D721Med (cell line): Measurements from ENCODE around the gene MAP3K4.

Experiments used
- DNase-seq: peaks from one replicate; pipeline ENCODE4 v3.0.0; 2011; ENCODE audit warnings: low spot score; ENCODE audit not compliant: insufficient read length
- FAIRE-seq: peaks from 2 replicates; lab custom pipeline; 2011; peaks lifted over from hg19 to GRCh38; lab: Jason Lieb, UNC
- CTCF ChIP-seq: IDR thresholded peaks from 2 replicates; pipeline ENCODE4 v1.5.1; 2012; ENCODE audit warnings: mild to moderate bottlenecking, control low read depth; ENCODE audit not compliant: insufficient read depth; ENCODE audit errors: missing control alignments

The MAP3K4 gene

GRCh38 chr6:161100072-161100471 is 108.5 kb downstream of the MAP3K4 start:
- no peak for DNase-seq
- no peak for FAIRE-seq
- TF ChIP-seq CTCF: no peak

- TF ChIP-seq CTCF: peak; percentile 40
- DNase-seq: no peak
- FAIRE-seq: no peak
These were observed 109.9 kb downstream of the MAP3K4 start for GRCh38 chr6:161101517-161101916.

- TF ChIP-seq CTCF: no peak
- no peak for DNase-seq
- no peak for FAIRE-seq
These were observed 111.9 kb downstream of the MAP3K4 start for GRCh38 chr6:161103475-161103874.

- DNase-seq (no peak), FAIRE-seq (no peak)
- TF ChIP-seq CTCF: no peak
These were observed 113.4 kb downstream of the MAP3K4 start for GRCh38 chr6:161104966-161105365.

- TF ChIP-seq CTCF: no peak
- DNase-seq (no peak), FAIRE-seq (no peak)
These were observed 113.8 kb downstream of the MAP3K4 start for GRCh38 chr6:161105408-161105807.

- DNase-seq (peak; percentile 24), FAIRE-seq (peak; percentile 68)
- TF ChIP-seq CTCF: no peak
These were observed 116.5 kb downstream of the MAP3K4 start for GRCh38 chr6:161107779-161108730.

- no peak for TF ChIP-seq CTCF
- FAIRE-seq (no peak), DNase-seq (no peak)
These were observed 117.3 kb downstream of the MAP3K4 start for GRCh38 chr6:161108916-161109315.
